T-cell (primary cell): ENCODE data around the gene ALDH3B1. TPM values are rescaled to one million over a fixed set of nuclear protein-coding genes. Genes with fewer than 3 reads are reported as not detected.

Experiments used
- ATAC-seq, 4 experiments: fragments of 200-7000 bp in 3 of 4; fragments of 150-1000 bp in 1 of 4; cut with Tn5 transposase; replicated peaks in 1 of 4; 1 replicate in 3 of 4; 2 replicates in 1 of 4; pipeline ENCODE4 v1.10.0; 2021; ENCODE audit warnings: moderate library complexity in 3 of 4, mild to moderate bottlenecking in 2 of 4, moderate number of reproducible peaks in 1 of 4
- CTCF ChIA-PET, 2 donors: fragments of 300-600 bp; sonication (Branson Sonifier 250); formaldehyde crosslinking; loops; one replicate each; lab custom pipeline; 2022; ENCODE audit warnings: antibody characterized with exemption in 2 of 2; lab: Charles Lee
- POLR2A ChIA-PET, 2 donors: fragments of 300-600 bp; sonication (Branson Sonifier 250); formaldehyde crosslinking; loops; one replicate each; lab custom pipeline; 2022; ENCODE audit warnings: antibody characterized with exemption in 2 of 2; lab: Charles Lee
- DNase-seq, 35 experiments: peaks; one replicate each; pipeline versions ENCODE4 v3.0.0 to v3.0.0-alpha.2; 2013 to 2023
- H3K27ac ChIP-seq: one replicate; pipeline ENCODE4 v1.5.1; 2013; ENCODE audit warnings: low read length
- H3K27me3 ChIP-seq, 2 experiments: replicated peaks in 1 of 2; 1 replicate in 1 of 2; 2 replicates in 1 of 2; pipeline versions ENCODE4 v1.6.1 to v1.7.0; 2013; ENCODE audit warnings: low read length in 1 of 2, mixed read lengths in 1 of 2; ENCODE audit not compliant: control insufficient read depth in 2 of 2, insufficient read depth in 2 of 2; ENCODE audit errors: extremely low read depth in 1 of 2
- H3K36me3 ChIP-seq, 2 donors: 1 replicate in 1 of 2; 2 replicates in 1 of 2; pipeline versions ENCODE4 v1.6.1 to v1.7.0; 2013; ENCODE audit warnings: low read length in 1 of 2; ENCODE audit not compliant: control insufficient read depth in 2 of 2, insufficient read depth in 1 of 2; ENCODE audit errors: extremely low read depth in 1 of 2
- H3K4me1 ChIP-seq, 2 experiments: 1 replicate in 1 of 2; 2 replicates in 1 of 2; pipeline versions ENCODE4 v1.6.1 to v1.7.0; 2013; ENCODE audit warnings: low read length in 2 of 2, mixed read lengths in 1 of 2; ENCODE audit not compliant: insufficient read depth in 2 of 2, control insufficient read depth in 1 of 2; ENCODE audit errors: extremely low read depth in 1 of 2
- H3K4me3 ChIP-seq, 2 donors: 1 replicate in 1 of 2; 2 replicates in 1 of 2; pipeline versions ENCODE4 v1.5.1 to v1.7.0; 2013; ENCODE audit warnings: mild to moderate bottlenecking in 2 of 2, low read length in 1 of 2, moderate library complexity in 1 of 2; ENCODE audit not compliant: control insufficient read depth in 1 of 2; ENCODE audit errors: extremely low read depth in 1 of 2
- H3K9me3 ChIP-seq: 2 replicates; pipeline ENCODE4 v1.7.0; 2013
- H3K27ac Mint-ChIP-seq, 2 donors: one replicate each; pipeline ENCODE4 v1.8.0; 2020 to 2021; ENCODE audit warnings: mild to moderate bottlenecking in 2 of 2, mixed read lengths in 2 of 2
- H3K27me3 Mint-ChIP-seq, 2 donors: one replicate each; pipeline ENCODE4 v1.8.0; 2021 to 2022; ENCODE audit warnings: mixed read lengths in 2 of 2
- H3K36me3 Mint-ChIP-seq: one replicate; pipeline ENCODE4 v1.8.0; 2021; ENCODE audit warnings: mixed read lengths
- H3K4me1 Mint-ChIP-seq, 3 donors: one replicate each; pipeline ENCODE4 v1.8.0; 2020 to 2022; ENCODE audit warnings: mixed read lengths in 3 of 3, mild to moderate bottlenecking in 1 of 3
- H3K4me3 Mint-ChIP-seq, 3 donors: one replicate each; pipeline ENCODE4 v1.8.0; 2020 to 2022; ENCODE audit warnings: mild to moderate bottlenecking in 3 of 3, mixed read lengths in 3 of 3, moderate library complexity in 3 of 3
- H3K9me3 Mint-ChIP-seq, 3 donors: one replicate each; pipeline ENCODE4 v1.8.0; 2020 to 2022; ENCODE audit warnings: mixed read lengths in 3 of 3
- WGBS: methylation state at CpG from one replicate; pipeline ENCODE4 v1.1.5; 2013; ENCODE audit warnings: missing lambda C conversion rate; ENCODE audit not compliant: insufficient coverage; 5-methylcytosine and 5-hydroxymethylcytosine counted together
- total RNA-seq, 35 experiments: library from RNA in 6 of 35; stranded (reverse) in 6 of 35; fragments of 120-200 nt in 1 of 35; gene quantifications; one replicate each; pipeline versions ENCODE4 v1.2.1 to v1.2.4 and lab custom pipeline; 2013 to 2026

The ALDH3B1 gene
- total RNA-seq, 5 donors from 2014 or later (not counting 1 experiment from before 2014, with no cell fraction given) = 0.20 to 0.53 (median 0.25) TPM

DNA sequence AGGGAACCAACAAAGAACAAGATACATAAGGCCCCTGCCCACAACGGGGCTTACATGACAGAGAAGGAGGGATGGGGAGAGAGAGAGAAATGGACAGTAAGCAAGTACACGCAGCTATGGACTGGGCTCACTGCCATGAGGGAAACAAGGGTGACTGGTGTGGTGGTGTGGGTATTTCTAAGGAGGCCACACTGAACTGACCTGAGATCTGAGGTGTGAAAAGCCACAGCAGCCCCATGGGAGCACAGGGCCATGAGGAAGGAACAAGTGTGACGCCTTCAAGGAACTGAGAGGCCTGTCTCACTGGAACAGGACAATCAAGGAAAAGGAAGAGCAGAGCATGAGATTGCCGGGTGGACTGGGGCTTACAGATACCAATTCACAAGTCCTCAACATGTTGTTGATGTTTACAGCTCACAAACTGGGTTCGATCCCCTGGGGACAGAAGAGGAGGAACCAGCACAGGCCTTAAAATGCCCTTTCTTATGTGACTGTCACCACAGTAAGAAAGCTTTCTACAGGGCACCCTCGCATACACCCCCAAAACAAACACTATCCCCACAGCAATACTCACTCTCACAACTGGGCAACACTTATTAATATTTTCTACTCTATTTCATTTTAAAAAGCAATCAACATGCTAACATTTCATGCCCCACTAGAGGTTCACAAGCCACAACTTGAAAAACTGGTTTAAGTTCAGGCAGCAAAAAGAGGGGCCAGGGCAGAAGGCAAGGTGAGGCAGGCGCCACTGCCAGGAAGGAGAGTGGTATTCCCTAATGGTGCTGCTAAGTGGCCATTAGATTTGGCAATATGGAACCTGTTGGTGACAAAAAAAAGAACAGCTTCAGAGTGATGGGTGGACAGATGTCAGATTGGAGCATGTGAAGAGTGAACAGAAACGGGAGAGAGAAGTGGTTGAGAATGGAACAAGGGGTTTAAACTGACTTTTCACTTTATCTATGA, 67.8 kb downstream of the ALDH3B1 start:
- ATAC-seq (no peak), DNase-seq (no peak)
- H3K9me3 Mint-ChIP-seq = no peaks in the 10 kb centered on the region
- H3K36me3 Mint-ChIP-seq = peaks cover 17% of the 10 kb centered on the region
- no peaks in the 10 kb centered on the region for H3K4me1 ChIP-seq
- H3K4me3 ChIP-seq = no peak overlapping the region
- no peaks in the 10 kb centered on the region for H3K27me3 Mint-ChIP-seq
- CTCF ChIA-PET = no interaction called here
- no peaks in the 10 kb centered on the region for H3K36me3 ChIP-seq
- no peak overlapping the region for H3K27ac ChIP-seq
- no peaks in the 10 kb centered on the region for H3K9me3 ChIP-seq
- no peaks in the 10 kb centered on the region for H3K27me3 ChIP-seq
- H3K4me1 Mint-ChIP-seq = no peaks in the 10 kb centered on the region
- no peak overlapping the region for H3K27ac Mint-ChIP-seq
- H3K4me3 Mint-ChIP-seq = no peak overlapping the region
- POLR2A ChIA-PET = no interaction called here
- 94% methylated on average over 6 of the region's 8 CpGs for WGBS

Other genes with a start within 250 kb of the ALDH3B1 start
- gene UNC93B1, start 6.2 kb upstream of the ALDH3B1 start, total RNA-seq = 10 to 100 TPM; 16.7 to 38.6 (median 27.8) TPM
- 100 to 1,000 TPM in 2 of 5 donors, 10 to 100 TPM in 3; 76.9 to 102 (median 91.1) TPM for gene NDUFS8, start 20.4 kb downstream of the ALDH3B1 start, total RNA-seq
- gene TCIRG1, start 28.7 kb downstream of the ALDH3B1 start, total RNA-seq = 100 to 1,000 TPM; 184 to 292 (median 246) TPM
- 10 to 100 TPM in 2 of 5 donors, 1 to 10 TPM in 3; 4.4 to 19.4 (median 7.6) TPM for gene CHKA, start 111.1 kb downstream of the ALDH3B1 start, total RNA-seq
- 10 to 100 TPM; 35.1 to 56.6 (median 48.5) TPM for gene KMT5B, start 203.0 kb downstream of the ALDH3B1 start, total RNA-seq